ENCODE results near the gene CDH23.

GRCh38 chr10:71432956-71433767 is 36.4 kb downstream of the CDH23 start:
- TF ChIP-seq CTCF (conservative IDR thresholded peaks at IDR 0.05) (no peak), EZH2 (IDR thresholded peaks at IDR 0.05; ENCODE audit: low read depth) (no peak)
